ENCODE data around the gene WFDC5.

Gene WFDC5

DNA sequence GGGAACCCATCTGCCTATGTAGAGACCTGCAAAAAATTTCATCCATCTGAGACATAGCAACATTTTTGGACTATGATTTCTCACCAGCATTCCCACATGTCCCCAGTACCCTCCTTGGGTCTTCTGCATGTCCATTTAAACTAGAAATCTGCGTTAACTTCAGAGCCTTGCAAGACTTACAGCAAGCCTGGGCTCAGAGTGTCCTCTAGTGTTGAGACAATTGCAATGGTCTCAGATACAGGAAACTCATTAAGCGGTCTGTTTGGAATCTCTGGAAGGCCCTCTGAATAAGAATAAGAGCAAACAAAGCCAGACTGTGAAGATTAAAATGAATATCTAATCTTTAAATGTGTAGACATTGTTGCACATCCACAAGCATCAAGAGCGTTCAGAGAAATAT is 39.2 kb upstream of the WFDC5 start:
- TF ChIP-seq ZBTB7A (IDR thresholded peaks at IDR 0.05; ENCODE audit: low read depth) (no peak), MAX (IDR thresholded peaks at IDR 0.05) (no peak), REST (IDR thresholded peaks at IDR 0.05; ENCODE audit: low read depth) (no peak), TCF12 (IDR thresholded peaks at IDR 0.05; ENCODE audit: low read depth) (no peak), NFIC (IDR thresholded peaks at IDR 0.05) (no peak), CEBPB (IDR thresholded peaks at IDR 0.05) (no peak), USF1 (IDR thresholded peaks at IDR 0.05) (no peak), TEAD4 (IDR thresholded peaks at IDR 0.05) (no peak), YY1 (IDR thresholded peaks at IDR 0.05; ENCODE audit: low read depth) (no peak), EGR1 (IDR thresholded peaks at IDR 0.05) (no peak), TAF1 (IDR thresholded peaks at IDR 0.05; ENCODE audit: low read depth) (no peak), CREB1 (IDR thresholded peaks at IDR 0.05; ENCODE audit: low read depth) (no peak), RAD21 (IDR thresholded peaks at IDR 0.05; ENCODE audit: low read depth) (no peak), EP300 (IDR thresholded peaks at IDR 0.05; ENCODE audit: borderline replicate concordance) (no peak), FOXM1 (IDR thresholded peaks at IDR 0.05; ENCODE audit: borderline replicate concordance, low read depth) (no peak)

GRCh38 chr20:45153752-45154151 is 38.8 kb upstream of the WFDC5 start:
- TF ChIP-seq USF1 (IDR thresholded peaks at IDR 0.05) (no peak), REST (IDR thresholded peaks at IDR 0.05; ENCODE audit: low read depth) (no peak), CEBPB (IDR thresholded peaks at IDR 0.05) (no peak), CREB1 (IDR thresholded peaks at IDR 0.05; ENCODE audit: low read depth) (no peak), YY1 (IDR thresholded peaks at IDR 0.05; ENCODE audit: low read depth) (no peak), RAD21 (IDR thresholded peaks at IDR 0.05; ENCODE audit: low read depth) (no peak), TEAD4 (IDR thresholded peaks at IDR 0.05) (no peak), FOXM1 (IDR thresholded peaks at IDR 0.05; ENCODE audit: borderline replicate concordance, low read depth) (no peak), EGR1 (IDR thresholded peaks at IDR 0.05) (no peak), EP300 (IDR thresholded peaks at IDR 0.05; ENCODE audit: borderline replicate concordance) (no peak), NFIC (IDR thresholded peaks at IDR 0.05) (no peak), MAX (IDR thresholded peaks at IDR 0.05) (no peak)

- TF ChIP-seq EP300 (IDR thresholded peaks at IDR 0.05; ENCODE audit: borderline replicate concordance) (no peak), USF1 (IDR thresholded peaks at IDR 0.05) (no peak), NFIC (IDR thresholded peaks at IDR 0.05) (no peak), ZBTB7A (IDR thresholded peaks at IDR 0.05; ENCODE audit: low read depth) (no peak), REST (IDR thresholded peaks at IDR 0.05; ENCODE audit: low read depth) (no peak), TCF12 (IDR thresholded peaks at IDR 0.05; ENCODE audit: low read depth) (no peak), FOXM1 (IDR thresholded peaks at IDR 0.05; ENCODE audit: borderline replicate concordance, low read depth) (no peak), CREB1 (IDR thresholded peaks at IDR 0.05; ENCODE audit: low read depth) (no peak)
These were observed 38.2 kb upstream of the WFDC5 start for GRCh38 chr20:45153147-45153546.

DNA sequence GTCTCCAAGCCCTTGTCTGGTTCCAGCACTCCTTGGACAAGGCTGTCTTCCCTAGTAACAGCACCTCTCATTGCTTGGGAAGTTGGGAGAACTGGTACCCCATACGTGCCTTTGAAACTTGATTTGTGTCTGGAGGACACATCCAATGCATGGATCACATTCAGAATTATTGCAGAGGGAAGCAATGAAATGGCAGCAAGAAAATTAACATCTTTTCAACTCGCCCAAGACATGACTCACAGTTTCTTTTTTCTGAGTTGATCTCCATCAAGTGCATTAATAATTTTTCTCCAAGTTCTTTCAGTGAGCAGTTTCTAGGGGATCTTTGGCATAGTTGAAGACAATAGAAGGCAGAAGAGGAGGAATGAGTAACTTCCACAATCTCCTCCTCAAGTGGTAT is 37.4 kb upstream of the WFDC5 start:
- TF ChIP-seq FOXM1 (IDR thresholded peaks at IDR 0.05; ENCODE audit: borderline replicate concordance, low read depth), result no peak
- no peak for TF ChIP-seq YY1 (IDR thresholded peaks at IDR 0.05; ENCODE audit: low read depth)
- no peak for TF ChIP-seq TEAD4 (IDR thresholded peaks at IDR 0.05)
- TF ChIP-seq CEBPB (IDR thresholded peaks at IDR 0.05), result no peak
- TF ChIP-seq REST (IDR thresholded peaks at IDR 0.05; ENCODE audit: low read depth), result no peak
- no peak for TF ChIP-seq USF1 (IDR thresholded peaks at IDR 0.05)
- TF ChIP-seq CREB1 (IDR thresholded peaks at IDR 0.05; ENCODE audit: low read depth), result no peak
- no peak for TF ChIP-seq NFIC (IDR thresholded peaks at IDR 0.05)
- no peak for TF ChIP-seq EGR1 (IDR thresholded peaks at IDR 0.05)
- no peak for TF ChIP-seq TCF12 (IDR thresholded peaks at IDR 0.05; ENCODE audit: low read depth)
- TF ChIP-seq TAF1 (IDR thresholded peaks at IDR 0.05; ENCODE audit: low read depth), result no peak
- TF ChIP-seq ZBTB7A (IDR thresholded peaks at IDR 0.05; ENCODE audit: low read depth), result no peak

Measured in Ishikawa (cell line).